M059J (cell line): ENCODE results near the gene PTPN13. TPM values are rescaled to one million over a fixed set of nuclear protein-coding genes. Genes with fewer than 3 reads are reported as not detected.

Source experiments
- total RNA-seq: library from RNA; depleted of rRNA; stranded (reverse); fragments of >200 nt; shearing (Covaris generic); gene quantifications from 2 replicates; pipeline ENCODE4 v1.2.3, GENCODE V29; 2014; rRNA removed

PTPN13 gene
- total RNA-seq, 1 experiment from 2014 or later = 12.3 TPM

Other genes with a start within 250 kb of the PTPN13 start
- 0.52 and 2.3 TPM in 2 replicates for gene MAPK10, start 234.3 kb upstream of the PTPN13 start, total RNA-seq